Stimulated activated CD4-positive, alpha-beta T cell treated with anti-CD3 and anti-CD28 coated beads, Interleukin-1b, Interleukin-23, amount 100 ng/mL, for 24 hours (primary cell): ENCODE measurements around the gene CETN2.
"Not testable (repeated sequence)": the region's sequence is repeated elsewhere in the genome, so short reads cannot be mapped to it uniquely, and the experiment has no call there.

Experiments used
- DNase-seq, 4 experiments: peaks; one replicate each; pipeline ENCODE4 v3.0.0-alpha.2; 2020; ENCODE audit warnings: low read depth in 4 of 4, low spot score in 1 of 4

Gene CETN2

GRCh38 chrX:152833378-152833777 lies 2.8 kb upstream of the CETN2 start:
- no peak for DNase-seq

- DNase-seq = no peak
Measured at GRCh38 chrX:152832520-152832919, 2.0 kb upstream of the CETN2 start.

- no peak for DNase-seq
Measured at GRCh38 chrX:152831391-152831790, 834 bp upstream of the CETN2 start.

GRCh38 chrX:152824841-152825374 lies 5.6 kb downstream of the CETN2 start:
- DNase-seq = no peak

GRCh38 chrX:152823657-152824056 lies 6.9 kb downstream of the CETN2 start:
- no peak for DNase-seq

- DNase-seq = no peak
Measured at GRCh38 chrX:152822383-152823086, 8.0 kb downstream of the CETN2 start.

- no peak for DNase-seq
Measured at GRCh38 chrX:152821145-152821765, 9.3 kb downstream of the CETN2 start.

- DNase-seq = no peak
Measured at GRCh38 chrX:152819732-152820131, 10.8 kb downstream of the CETN2 start.

- DNase-seq = no peak
Measured at GRCh38 chrX:152819266-152819665, 11.3 kb downstream of the CETN2 start.

- DNase-seq = no peak
Measured at GRCh38 chrX:152818356-152818755, 12.2 kb downstream of the CETN2 start.

- DNase-seq = no peak
Measured at GRCh38 chrX:152817078-152817764, 13.3 kb downstream of the CETN2 start.

GRCh38 chrX:152814048-152814447 lies 16.5 kb downstream of the CETN2 start:
- no peak for DNase-seq

- DNase-seq = no peak
Measured at GRCh38 chrX:152813206-152813605, 17.4 kb downstream of the CETN2 start.

GRCh38 chrX:152810403-152810802 lies 20.2 kb downstream of the CETN2 start:
- no peak for DNase-seq

- no peak for DNase-seq
Measured at GRCh38 chrX:152806035-152806434, 24.5 kb downstream of the CETN2 start.

GRCh38 chrX:152798945-152799344 lies 31.6 kb downstream of the CETN2 start:
- DNase-seq = no peak

- not testable (repeated sequence) for DNase-seq
Measured at GRCh38 chrX:152787062-152787461, 43.5 kb downstream of the CETN2 start.
